ELR (cell line): Measurements from ENCODE around the gene AR.
A peak's percentile ranks its signal among the peaks of the same experiment; 100 is the strongest.

ENCODE experiments used
- DNase-seq: peaks from one replicate; pipeline ENCODE4 v3.0.0-alpha.2; 2015; ENCODE audit warnings: low read depth

The AR gene

DNA sequence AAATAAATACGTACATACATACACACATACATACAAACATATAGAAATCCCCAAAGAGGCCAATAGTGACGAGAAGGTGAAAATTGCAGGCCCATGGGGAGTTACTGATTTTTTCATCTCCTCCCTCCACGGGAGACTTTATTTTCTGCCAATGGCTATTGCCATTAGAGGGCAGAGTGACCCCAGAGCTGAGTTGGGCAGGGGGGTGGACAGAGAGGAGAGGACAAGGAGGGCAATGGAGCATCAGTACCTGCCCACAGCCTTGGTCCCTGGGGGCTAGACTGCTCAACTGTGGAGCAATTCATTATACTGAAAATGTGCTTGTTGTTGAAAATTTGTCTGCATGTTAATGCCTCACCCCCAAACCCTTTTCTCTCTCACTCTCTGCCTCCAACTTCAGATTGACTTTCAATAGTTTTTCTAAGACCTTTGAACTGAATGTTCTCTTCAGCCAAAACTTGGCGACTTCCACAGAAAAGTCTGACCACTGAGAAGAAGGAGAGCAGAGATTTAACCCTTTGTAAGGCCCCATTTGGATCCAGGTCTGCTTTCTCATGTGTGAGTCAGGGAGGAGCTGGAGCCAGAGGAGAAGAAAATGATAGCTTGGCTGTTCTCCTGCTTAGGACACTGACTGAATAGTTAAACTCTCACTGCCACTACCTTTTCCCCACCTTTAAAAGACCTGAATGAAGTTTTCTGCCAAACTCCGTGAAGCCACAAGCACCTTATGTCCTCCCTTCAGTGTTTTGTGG is 180.7 kb downstream of the AR start:
- peak; percentile 5 for DNase-seq

DNA sequence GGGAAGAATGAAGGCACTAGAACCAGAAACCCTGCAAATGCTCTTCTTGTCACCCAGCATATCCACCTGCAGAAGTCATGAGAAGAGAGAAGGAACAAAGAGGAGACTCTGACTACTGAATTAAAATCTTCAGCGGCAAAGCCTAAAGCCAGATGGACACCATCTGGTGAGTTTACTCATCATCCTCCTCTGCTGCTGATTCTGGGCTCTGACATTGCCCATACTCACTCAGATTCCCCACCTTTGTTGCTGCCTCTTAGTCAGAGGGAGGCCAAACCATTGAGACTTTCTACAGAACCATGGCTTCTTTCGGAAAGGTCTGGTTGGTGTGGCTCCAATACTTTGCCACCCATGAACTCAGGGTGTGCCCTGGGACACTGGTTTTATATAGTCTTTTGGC is 181.7 kb downstream of the AR start:
- peak; percentile 13 for DNase-seq

DNA sequence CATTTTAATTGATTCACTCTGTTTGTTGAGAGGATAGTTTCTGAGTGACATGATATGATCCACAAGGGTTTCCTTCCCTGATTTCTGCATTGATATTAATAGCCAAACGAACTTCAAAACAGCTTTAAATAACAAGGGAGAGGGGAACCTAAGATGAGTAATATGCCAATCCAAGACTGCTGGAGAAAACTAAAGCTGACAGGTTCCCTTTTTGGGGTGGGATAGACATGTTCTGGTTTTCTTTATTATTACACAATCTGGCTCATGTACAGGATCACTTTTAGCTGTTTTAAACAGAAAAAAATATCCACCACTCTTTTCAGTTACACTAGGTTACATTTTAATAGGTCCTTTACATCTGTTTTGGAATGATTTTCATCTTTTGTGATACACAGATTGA is 182.2 kb downstream of the AR start:
- no peak for DNase-seq

DNA sequence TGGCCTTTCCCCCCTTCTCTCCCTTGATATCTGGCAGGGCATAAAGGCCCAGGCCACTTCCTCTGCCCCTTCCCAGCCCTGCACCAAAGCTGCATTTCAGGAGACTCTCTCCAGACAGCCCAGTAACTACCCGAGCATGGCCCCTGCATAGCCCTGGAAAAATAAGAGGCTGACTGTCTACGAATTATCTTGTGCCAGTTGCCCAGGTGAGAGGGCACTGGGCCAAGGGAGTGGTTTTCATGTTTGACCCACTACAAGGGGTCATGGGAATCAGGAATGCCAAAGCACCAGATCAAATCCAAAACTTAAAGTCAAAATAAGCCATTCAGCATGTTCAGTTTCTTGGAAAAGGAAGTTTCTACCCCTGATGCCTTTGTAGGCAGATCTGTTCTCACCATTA is 183.8 kb downstream of the AR start:
- DNase-seq: no peak

DNA sequence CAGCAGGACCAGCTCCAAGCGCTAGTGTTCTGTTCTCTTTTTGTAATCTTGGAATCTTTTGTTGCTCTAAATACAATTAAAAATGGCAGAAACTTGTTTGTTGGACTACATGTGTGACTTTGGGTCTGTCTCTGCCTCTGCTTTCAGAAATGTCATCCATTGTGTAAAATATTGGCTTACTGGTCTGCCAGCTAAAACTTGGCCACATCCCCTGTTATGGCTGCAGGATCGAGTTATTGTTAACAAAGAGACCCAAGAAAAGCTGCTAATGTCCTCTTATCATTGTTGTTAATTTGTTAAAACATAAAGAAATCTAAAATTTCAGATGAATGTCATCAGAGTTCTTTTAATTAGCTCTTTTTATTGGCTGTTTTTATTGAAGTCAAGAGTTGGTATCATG is 186.5 kb downstream of the AR start:
- no peak for DNase-seq

DNA sequence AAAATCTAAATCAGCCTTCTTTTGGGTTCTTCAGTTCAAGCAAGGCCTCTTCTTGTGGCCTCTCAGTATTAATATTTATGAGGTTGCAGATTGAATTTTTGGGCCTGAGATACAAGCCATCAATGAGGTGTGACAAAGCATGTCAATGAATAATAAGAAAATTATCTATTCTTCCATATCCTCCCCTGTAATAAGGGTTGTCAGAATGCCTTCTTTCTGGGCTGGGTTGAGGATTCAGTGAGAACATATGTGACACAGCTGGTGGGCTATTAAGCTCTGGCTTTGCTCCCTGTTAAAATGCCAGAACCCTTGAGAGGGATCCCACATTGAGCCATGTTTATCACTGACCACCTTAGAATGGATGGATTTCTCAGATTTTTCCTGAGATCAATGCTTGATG is 187.2 kb downstream of the AR start:
- DNase-seq: no peak

DNA sequence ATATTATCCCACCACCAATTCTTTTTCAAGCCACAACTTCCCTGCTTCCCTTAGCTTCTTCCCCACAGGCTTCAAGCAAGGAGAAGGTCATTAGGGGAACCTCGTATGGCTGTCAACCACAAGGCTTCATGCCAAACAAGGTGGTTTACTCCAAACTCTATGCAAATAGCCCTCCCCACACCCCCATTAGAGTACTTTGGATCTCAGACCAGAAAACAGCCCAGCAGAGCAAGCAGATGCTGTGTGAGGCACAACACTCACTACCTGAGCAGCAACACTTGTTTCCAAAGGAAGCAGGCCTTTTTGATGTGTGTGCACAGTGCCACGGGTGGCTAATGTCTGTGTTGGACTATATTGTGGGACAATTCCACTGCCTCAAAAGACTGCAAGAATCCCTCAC is 189.0 kb downstream of the AR start:
- DNase-seq: no peak

DNA sequence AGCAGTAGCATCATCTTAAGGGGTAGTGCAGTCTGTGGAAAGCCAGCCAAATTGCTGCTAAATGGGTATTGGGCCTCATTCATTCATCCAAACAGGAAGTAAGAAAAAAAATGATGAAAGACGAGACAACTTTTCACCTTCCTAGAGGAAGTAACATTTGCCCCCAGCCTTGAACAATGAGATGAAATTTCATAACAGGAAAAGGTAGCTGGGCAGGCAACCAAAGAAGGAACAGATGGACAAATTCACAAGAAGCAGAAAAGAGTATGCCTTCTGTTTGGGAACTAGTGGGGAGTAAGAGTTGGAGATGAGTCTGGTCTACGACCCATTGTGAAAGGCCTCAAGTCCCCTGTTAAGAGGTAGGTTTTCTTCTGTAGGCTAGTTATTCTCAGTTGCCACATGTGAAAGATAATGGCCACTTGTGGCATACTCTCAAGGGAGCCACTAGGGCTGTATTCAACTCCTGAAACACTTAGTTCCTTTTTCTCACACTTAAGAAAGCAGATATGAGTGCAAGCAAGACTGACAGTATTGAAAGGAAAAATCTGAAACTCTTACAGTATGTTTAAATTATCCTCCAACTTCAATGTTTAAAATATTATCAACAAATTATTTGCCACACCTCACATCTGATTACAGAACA is 190.4 kb downstream of the AR start:
- DNase-seq: no peak

DNA sequence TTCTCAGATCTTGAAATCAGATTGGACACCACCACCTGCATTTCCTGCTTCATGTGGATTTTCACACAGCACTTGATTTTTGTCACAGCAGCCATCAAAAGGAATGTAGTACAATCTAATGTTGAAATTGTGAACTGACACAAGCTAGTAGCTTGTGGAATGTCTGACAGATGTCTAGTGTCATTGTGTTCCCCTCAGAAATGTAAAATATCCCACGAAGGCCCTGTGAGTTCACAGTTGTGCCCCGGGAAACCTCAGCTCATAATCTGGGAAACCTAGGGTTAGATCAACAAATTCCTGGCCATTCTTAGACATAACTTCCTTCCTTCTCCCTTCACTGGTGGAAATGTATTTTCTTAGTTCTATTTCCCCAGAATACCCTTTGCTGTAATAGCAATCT is 205.7 kb downstream of the AR start:
- no peak for DNase-seq

DNA sequence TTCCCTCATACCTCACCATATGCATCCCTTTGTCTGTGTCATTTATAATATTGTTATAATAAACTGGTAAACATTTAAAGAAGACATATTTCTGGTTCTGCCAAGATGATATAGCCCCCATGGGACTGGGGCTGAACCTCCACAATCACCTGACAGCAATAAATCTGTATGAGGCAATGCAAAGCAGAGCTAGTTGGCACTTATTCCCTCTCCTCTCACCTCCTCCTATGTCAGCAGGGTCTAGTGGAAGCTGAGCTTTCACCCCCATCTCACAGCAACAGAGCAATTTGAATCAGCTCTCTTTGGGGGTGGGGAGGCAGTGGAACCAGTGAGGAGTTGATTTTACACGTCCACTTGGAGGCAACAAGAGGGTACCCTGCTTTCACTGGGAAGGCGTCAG is 206.9 kb downstream of the AR start:
- no peak for DNase-seq

DNA sequence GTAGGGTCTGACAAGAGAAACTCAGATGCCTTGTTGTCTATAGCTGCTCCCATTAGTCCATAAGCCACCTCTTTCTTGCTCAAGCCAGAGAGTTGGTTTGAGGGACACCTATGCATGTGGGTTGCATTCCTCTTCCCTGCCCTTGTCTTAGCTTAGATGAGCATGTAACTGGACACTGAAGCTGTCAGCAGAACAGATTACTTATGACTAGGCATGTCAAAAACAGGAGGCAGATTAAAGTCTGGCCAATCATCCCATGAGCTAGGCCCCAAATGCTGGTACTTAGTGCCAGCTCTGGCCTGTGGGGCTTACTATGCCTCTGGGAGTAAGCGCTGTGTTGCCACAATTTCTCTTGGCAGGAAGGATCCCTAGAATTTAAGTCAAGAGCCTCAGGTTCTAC is 215.2 kb downstream of the AR start:
- DNase-seq: no peak

DNA sequence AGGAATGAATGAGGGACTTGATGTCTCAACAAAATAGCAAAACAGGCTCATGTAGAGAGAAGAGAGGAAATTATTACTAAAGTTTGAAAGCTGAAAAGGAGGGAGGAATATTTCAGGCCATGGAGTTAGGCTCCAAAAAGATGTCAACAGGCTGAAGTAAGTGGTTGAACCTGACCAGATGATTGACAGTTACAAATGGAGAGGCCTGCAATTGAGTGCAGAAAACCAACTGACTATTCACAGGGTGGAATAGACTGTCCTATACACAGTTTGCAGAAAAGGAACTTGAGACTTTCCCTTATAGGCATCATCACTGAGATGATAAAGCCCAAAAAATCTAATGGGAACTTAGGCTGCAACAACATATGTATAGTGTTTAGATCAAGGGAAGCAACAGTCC is 233.3 kb downstream of the AR start:
- no peak for DNase-seq

DNA sequence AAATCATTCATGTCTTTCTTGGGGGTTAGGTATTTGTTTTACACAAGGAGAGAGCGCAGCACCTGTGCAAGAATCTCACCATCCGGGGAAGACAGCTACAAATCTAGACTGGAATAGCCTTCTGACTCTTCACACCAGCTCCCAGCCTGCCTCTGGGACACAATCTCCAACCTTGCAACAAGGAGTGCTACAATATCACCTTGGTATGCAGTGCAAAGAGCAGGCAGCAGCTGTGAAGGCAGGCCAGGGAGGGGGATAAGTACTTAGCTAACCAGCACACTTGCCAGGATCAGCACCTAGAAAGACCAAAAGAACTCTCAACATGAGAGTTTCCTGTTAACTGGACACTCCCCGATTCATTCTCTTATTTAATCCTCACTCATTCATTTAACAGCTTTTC is 235.3 kb downstream of the AR start:
- DNase-seq: no peak
